Activated CD8-positive, alpha-beta memory T cell treated with anti-CD3 and anti-CD28 coated beads for 48 hours (primary cell): ENCODE measurements around the gene ACTG2.

Experiments
- DNase-seq, 3 experiments: peaks; one replicate each; pipeline ENCODE4 v3.0.0-alpha.2; 2020; ENCODE audit warnings: low read depth in 2 of 3, low spot score in 2 of 3

ACTG2 gene

DNA sequence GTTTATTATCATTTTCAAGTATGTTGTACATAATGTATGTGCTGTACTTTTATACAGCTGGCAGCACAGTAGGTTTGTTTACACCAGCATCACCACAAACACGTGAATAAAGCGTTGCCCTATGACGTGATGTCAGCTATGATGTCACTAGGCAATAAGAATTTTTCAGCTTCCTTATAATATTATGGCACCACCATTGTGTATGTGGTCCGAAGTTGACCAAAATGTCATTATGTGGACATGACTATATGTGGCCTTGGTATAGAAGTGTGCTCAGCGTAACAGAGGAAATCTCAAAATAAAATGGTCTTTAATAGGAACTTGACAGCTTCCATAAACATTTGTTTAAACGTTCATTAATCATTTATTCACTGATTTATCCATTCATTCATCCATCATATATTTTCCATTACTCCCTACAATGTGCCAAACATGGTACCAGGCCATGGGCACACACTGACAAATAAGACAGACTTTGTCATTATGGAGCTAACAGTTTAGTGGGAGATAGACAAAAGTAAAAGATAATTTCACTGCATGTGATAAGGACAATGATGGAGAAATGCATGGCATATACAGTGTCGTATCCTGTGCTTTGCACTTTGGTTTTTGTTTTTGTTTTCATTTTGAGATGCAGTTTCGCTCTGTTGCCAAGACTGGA lies 18.9 kb downstream of the ACTG2 start:
- no peak for DNase-seq

DNA sequence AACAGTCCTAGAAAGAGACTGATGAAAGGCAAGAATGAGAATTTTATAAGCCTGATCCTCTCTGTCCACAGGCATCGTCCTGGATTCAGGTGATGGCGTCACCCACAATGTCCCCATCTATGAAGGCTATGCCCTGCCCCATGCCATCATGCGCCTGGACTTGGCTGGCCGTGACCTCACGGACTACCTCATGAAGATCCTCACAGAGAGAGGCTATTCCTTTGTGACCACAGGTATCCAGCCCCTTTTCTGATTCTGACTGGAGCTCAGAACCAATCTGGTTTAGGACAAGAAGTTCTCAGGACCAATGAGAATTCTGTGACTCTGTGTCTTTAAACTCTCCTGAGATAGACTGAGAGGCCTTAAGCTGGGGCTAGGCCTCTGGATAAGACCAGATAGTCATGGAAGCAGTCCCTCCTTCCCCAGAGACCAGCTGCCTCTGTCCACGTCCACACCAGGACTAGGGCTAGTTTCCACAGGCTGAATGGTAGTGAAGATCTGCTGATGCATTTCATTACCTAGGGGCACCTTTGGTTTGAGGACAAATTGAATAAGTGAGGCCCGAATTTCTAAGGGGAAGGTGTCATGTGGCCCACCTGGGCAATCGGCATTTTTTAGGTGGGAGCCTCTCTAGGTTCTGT lies 20.7 kb downstream of the ACTG2 start:
- no peak for DNase-seq

DNA sequence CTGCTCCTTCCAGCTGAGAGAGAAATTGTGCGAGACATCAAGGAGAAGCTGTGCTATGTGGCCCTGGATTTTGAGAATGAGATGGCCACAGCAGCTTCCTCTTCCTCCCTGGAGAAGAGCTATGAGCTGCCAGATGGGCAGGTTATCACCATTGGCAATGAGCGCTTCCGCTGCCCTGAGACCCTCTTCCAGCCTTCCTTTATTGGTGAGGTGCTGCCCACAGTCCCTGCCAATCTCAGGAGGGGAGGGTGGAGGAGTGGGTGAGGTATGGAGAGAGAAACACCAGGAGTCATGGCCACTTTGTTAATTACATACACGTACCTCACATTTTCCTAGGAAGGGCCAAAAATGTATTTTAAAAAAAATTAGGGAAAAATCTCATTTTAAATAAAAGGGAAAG lies 21.9 kb downstream of the ACTG2 start:
- no peak for DNase-seq

DNA sequence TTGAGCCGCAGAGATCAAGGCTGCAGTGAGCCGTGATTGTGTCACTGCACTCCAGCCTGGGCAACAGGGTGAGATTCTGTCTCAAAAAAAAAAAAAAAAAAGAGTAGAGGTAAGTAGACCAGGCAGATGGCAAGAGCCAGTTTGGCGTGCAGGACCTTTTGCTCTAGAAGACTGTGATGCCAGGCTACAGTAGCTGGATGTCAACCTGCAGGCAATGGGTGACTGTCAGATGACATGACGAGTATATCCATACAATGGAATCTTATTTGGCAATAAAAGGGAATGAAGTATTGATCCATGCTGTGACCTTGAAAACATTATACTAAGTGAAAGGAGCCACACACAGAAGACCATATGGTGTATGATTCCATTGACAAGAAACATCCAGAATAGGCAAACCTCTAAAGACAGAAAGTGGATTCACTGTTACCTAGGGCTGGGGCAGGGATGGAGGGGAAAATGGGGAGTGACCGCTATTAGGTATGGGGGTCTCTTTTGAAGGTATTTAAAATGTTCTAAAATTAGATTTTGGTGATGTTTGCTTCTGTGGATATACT lies 22.7 kb downstream of the ACTG2 start:
- no peak for DNase-seq

DNA sequence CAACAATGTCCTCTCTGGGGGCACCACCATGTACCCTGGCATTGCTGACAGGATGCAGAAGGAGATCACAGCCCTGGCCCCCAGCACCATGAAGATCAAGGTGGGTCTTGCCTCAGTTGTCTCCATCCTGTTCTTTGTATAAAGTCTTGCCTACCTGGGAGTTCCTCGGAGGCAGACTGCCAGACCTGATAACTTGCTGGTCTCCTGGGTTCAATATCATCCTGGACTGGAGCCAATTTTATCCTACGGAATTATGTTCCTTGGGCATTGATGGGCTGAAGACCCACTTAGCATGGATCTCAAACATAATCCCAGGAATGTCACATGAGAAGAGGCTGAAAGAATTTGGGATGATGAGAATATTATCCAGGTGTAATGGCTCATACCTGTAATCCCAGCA lies 23.9 kb downstream of the ACTG2 start:
- DNase-seq, result no peak

DNA sequence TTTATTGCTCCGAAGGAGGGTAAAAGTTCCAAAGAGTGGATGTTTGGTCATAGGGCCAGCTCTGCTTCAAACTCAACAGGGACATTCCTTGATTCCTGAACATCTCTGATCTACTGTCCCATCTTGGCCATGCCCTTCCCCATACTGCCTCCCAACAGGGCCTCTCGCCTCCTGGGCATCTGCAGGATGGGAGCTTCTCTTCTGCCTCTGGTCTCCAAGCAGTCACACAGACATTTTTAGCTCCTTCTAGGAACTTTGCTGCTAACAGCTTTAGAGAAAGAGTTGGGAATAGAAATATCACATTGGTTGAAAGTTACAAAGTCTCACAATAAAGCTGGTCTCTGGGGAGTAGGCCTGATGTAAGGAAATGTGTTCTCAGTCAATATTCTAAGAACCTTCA lies 24.5 kb downstream of the ACTG2 start:
- DNase-seq, result no peak

DNA sequence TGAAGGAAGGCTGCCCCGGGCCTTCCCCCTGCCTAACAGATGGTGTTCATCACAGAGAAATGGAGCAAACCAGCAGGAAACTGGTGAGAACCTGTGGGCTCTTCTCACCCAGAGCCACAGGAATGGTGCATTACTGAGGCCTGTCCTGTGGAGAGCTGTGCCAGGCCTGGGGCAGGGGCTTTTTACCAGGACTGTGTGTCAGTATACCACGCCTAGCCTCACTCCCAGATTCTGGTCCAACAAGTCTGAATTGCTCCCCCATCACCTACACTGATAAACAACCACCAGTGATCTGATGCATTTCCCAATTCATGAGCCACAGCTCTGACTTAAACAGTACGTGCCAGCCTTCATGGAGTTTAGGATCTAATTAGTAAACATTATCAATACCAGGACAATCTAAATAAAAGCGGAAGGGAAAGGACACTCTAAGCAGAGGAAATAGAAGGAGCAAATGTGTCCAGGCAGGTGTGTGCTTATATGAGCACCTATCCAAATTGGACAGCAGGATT lies 24.9 kb downstream of the ACTG2 start:
- no peak for DNase-seq

DNA sequence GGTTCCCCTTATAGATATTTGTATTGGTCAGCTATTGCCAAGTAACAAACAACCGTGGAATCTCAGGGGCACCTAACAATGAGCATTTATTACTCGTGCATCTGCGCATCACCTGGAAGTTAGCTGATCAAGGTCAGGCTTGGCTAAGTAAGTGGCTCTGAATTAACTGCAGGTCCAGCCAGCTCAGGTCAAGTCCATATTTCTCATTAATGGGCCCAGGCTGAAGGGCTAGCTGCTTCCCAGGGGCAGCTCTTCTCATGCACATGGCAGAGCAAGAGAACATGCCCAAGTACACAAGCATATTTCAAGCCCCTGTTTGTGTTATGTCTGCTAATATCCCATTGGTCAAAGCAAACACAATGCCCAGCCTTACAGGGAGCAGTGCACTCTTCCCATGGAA lies 26.0 kb downstream of the ACTG2 start:
- no peak for DNase-seq

DNA sequence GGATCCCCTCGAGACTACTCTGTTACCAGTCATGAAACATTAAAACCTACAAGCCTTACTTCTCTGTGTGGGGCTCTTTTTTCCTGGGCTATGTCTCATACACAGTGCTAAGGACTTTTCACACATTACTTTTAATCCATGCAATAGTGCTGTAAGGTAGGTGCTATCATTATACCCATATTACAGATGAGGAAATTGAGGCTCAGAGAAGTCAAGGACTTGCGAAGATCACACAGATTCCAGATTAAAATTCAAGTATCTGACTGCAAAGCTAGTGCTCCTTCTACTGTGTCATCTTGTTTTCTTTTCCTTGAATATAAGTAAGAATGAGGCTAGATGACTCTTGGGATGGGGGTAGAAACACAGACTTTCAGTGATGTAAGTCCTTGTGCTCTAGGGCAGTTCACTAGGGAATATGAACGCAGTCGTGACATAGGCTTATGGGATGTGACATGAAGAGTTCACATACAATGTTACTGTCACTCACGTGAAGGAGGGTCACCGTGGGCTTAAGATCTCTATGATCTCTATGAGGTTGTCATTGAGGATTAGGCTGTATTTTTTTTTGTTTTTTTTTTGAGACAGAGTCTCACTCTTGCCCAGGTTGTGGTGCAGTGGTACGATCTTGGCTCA lies 26.9 kb downstream of the ACTG2 start:
- no peak for DNase-seq

DNA sequence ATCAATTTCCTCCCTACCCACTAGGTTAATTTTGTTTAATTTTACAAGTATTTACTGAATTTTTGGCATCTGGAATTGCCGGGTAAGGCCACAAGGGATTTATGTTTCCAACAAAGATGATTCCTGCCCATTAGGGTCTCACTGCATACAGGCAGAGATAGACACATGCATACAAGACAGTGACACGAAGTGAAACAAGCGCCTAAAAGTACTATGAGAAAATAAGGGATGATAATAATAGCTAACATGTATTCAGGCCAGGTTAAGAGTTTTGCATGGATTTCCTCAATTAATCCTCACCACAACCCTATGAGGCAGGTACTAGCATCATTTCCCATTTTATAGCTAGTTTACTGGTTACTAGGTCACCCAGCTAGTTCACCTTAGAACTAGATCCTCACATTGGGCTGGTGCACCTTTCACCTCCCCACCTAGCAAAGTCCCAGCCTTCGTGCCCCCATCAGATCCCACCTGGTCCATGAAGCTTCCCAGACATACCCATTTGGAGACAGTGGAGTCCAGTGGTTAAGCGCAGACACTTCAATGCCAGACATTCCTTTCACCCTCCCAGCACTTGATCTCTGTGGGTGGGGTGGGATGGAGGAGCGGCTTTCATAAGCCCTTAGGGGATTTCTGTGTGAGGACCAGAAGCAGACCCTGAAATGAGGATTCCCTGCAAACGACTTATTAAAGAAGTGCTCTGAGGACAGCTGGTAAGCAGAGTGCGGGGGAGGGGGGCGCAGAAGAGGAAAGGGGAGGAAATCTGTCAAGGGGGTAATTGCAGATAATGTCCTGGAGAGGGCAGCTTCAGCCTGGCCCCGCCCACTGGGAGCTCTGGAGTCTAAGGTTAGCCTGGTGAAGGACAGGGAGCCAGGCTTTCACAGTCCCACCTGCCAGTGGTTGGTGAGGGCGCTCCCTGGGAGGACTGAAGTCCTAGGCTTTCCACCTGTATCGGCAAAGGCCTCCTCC lies 28.1 kb downstream of the ACTG2 start:
- DNase-seq, result no peak

DNA sequence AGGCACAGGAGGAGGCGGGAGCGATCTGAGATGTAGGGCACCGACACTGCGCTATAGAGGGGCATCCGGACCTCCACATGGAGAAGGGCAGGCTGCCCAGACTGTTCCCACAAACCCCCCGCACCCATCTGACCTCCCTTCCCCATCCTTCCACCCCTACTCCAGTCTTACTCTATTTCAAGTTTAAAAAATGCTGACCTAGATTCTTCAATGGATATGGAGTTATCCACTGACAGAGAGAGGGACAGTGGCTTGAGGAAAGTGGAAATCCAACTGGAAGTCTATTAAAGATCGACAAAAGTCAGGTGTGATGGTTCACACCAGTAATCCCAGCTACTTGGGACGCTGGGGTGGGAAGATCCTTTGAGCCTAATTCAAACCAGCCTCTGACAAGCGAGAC lies 28.8 kb downstream of the ACTG2 start:
- no peak for DNase-seq

DNA sequence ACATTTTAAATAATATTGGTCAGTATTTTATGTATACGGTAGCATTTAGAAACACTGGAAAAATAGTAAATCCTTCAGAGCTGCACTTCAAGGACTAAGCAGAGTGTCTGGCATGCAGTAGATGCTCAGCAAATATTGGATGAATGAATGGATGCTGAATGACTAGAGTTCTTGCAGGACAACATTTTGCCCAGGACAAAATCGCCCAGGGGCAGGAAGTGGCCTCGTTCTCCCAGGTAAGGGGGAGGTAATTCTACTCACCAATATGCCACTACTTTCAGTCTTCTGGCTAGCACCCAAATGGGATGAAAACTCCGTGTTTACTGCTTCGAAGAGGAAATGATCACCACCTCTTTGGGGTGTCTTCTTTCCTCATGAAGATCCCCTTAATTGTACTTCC lies 29.9 kb downstream of the ACTG2 start:
- DNase-seq, result no peak

DNA sequence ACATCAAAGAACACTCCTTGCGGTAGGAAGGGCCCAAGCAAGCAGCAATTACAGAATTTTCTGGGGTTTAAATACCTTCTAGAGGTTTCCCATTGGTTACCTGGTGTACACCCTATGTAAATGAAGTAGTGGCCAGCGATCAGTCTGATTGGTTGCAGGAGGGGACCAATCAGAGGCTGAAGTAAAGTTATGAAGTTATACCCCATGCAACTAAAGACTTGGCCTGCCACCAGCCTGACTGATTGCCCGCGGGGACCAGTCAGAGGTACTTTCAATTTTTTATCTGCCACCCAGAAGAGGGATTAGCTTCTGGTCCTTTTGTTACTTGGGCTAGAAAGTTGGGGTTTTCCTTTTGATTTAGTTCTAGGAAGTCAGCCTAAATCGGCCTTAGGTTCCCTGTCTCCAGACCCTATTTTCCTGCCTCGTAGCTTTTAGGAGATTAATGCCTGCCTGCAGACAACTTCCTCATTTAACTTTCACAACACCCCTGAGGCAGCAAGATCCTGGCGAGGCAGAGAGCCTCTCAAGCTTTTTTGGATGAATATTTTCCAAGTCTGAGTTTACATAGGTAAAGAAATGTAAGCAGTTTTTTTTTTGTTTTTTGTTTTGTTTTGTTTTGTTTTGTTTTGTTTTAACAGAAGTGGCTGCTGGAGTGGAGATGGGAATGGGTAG lies 32.4 kb downstream of the ACTG2 start:
- DNase-seq, result no peak

DNA sequence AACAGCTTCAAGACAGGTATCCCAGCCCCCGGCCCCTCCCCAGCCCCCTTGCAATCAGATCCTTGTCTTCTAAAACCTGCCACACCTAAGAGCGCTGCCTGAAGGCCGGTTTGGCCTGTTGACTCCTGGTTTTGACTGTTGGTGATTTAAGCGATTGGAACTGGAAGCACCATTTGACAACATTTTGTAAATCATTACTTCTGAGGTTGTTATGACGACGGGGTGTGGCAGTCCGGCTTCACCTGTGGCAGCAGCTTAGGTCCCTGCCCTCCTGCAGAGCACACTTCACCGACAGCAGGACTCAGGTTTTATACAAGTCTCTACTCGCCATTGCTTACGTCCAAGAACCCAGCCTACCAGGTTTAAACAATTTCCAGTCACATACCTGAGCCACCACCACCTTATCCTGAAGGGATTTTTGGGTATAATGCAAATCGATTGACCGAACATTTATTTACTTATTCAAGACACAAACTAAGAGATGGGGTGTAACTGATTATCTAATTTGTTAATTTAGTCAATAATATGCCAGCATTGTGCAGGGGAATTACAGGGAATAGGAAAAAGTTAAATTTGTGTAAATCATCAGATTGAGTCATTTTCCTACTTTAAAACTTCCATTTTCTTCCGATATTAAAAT lies 33.2 kb downstream of the ACTG2 start:
- DNase-seq, result no peak

DNA sequence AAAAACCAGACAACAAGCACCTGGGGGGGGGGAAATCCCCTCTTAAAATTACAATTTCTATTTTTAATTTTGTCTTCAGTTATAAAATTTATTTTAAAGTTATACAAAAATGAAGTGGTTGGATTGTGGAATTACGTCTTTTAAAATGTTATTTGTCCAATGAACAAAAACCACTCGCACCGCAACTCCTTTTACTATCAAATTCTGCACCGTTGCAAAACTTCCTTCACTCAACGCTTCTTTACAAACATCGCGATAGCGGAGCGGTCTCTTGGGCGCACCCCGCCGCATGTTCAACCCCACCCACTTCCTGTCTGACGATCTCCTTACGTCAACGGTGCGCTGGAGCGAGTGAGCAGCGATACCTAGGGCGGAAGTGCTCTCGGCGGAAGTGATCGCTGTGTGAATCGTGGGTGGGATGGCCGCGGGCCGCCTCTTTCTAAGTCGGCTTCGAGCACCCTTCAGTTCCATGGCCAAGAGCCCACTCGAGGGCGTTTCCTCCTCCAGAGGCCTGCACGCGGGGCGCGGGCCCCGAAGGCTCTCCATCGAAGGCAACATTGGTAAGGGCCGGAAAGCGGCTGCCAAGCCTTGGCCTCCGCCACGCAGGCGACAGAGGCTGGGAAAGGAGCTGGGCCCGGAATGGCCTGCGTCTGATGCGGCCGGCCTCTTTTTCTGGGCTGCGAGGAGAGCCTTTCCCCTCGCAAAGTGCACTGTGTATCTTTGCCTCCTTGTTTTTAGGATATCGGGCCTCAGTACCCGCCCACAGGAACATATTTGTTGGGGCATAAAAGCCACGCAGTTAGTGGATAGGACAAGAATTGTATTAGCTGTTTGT lies 33.9 kb downstream of the ACTG2 start, which contains the start of gene DGUOK:
DGUOK (plus strand) TSS at position 388 of the 835 bp plus-strand sequence; CDS start at position 419, 31 bp downstream.
- DNase-seq, result peak; percentile 76 to 94 (median 91)

DNA sequence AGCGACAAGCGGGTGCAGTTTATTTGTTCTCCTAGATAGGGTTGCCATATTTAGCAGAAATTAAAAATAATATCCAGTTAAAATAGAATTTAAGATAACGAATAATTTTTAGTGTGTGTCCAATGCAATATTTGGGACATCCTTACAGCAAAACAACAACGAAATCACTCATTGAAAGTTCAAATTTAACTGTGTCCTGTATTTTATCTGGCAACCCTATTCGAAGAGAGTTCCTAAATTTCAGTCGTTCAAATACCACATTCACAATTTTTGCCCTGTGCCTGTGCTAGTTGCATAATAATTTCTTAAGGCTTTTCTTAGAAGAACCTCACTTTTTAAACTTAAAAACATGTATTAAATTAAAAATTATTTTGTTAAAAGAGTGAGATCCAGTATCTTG lies 34.5 kb downstream of the ACTG2 start:
- no peak for DNase-seq

DNA sequence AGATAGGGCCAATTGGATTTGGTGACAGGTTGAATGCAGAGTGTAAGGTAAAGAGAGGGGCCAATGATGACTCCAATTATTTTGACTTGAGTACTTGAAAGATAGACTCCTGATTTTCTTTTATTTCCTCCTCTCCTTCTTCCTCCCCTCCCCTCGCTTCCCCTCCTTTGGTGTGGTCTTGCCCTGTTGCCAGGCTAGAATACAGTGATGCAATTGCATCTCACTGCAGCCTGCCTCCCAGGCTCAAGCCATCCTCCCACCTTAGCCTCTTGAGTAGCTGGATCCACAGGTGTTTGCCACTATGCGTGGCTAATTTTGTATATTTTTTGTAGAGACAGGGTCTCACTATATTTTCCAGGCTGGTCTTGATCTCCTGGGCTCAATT lies 36.1 kb downstream of the ACTG2 start:
- no peak for DNase-seq

DNA sequence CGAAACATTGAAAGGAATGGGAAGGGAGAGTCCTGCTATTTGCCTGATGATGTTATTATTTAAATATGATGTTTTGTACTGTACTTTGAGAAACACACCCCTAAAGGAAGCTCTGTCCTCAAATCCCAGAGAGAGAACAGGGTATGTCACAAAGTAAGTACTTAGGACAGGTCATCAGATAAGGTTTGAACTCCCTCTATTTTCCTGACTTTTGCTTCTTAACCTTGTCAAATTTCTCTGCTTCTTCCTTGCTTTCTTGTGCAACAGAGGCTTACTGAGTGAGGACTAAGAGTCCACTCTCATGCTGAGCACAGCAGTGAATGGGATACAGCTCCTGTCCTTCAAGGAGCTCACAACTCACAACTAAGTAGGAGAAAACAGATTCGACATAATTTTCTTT lies 37.6 kb downstream of the ACTG2 start:
- no peak for DNase-seq
